GM12891 (cell line): Measurements from ENCODE around the gene SLC24A3.
"Not testable (repeated sequence)": the region's sequence is repeated elsewhere in the genome, so short reads cannot be mapped to it uniquely, and the experiment has no call there.

ENCODE experiments used
- DNase-seq: peaks from one replicate; pipeline ENCODE4 v3.0.0; 2011; ENCODE audit warnings: low spot score; ENCODE audit not compliant: insufficient read length
- FAIRE-seq: peaks from 2 replicates; lab custom pipeline; 2011; peaks lifted over from hg19 to GRCh38; lab: Jason Lieb, UNC
- PAX5 ChIP-seq: IDR thresholded peaks from 2 replicates; pipeline ENCODE4 v1.6.1; 2011; ENCODE audit warnings: low read length, moderate library complexity, mild to moderate bottlenecking; ENCODE audit not compliant: insufficient read depth, severe bottlenecking
- POLR2A ChIP-seq: IDR thresholded peaks from 2 replicates; pipeline ENCODE4 v1.6.1; 2011; ENCODE audit warnings: low read depth, low read length, control low read depth
- POLR2AphosphoS5 ChIP-seq: IDR thresholded peaks from 2 replicates; pipeline ENCODE4 v1.6.1; 2011; ENCODE audit warnings: low read depth, low read length, control low read depth
- POU2F2 ChIP-seq: IDR thresholded peaks from 2 replicates; pipeline ENCODE4 v1.6.1; 2011; ENCODE audit warnings: low read depth, mild to moderate bottlenecking, control low read depth, low read length, moderate library complexity
- SPI1 ChIP-seq: IDR thresholded peaks from 2 replicates; pipeline ENCODE4 v1.6.1; 2011; ENCODE audit warnings: low read depth, low read length, control low read depth
- TAF1 ChIP-seq: IDR thresholded peaks from 2 replicates; pipeline ENCODE4 v1.6.1; 2011; ENCODE audit warnings: low read depth, low read length, control low read depth

The SLC24A3 gene

GRCh38 chr20:19619904-19620430 lies 407.5 kb downstream of the SLC24A3 start:
- FAIRE-seq (no peak), DNase-seq (no peak)
- no peak for TF ChIP-seq TAF1
- TF ChIP-seq POLR2AphosphoS5: no peak
- TF ChIP-seq POU2F2: no peak
- no peak for TF ChIP-seq PAX5
- no peak for TF ChIP-seq POLR2A
- no peak for TF ChIP-seq SPI1

- FAIRE-seq: no peak
- TF ChIP-seq POU2F2 (no peak), POLR2AphosphoS5 (no peak), PAX5 (no peak), TAF1 (no peak)
- DNase-seq: no peak
These were observed 408.0 kb downstream of the SLC24A3 start for GRCh38 chr20:19620446-19620845.

- DNase-seq: no peak
- no peak for TF ChIP-seq POU2F2
- TF ChIP-seq PAX5: no peak
- TF ChIP-seq POLR2AphosphoS5: no peak
- no peak for TF ChIP-seq POLR2A
- no peak for TF ChIP-seq TAF1
- TF ChIP-seq SPI1: no peak
- FAIRE-seq: no peak
These were observed 408.6 kb downstream of the SLC24A3 start for GRCh38 chr20:19621072-19621471.

GRCh38 chr20:19624221-19624965 lies 412.0 kb downstream of the SLC24A3 start:
- DNase-seq (no peak), FAIRE-seq (no peak)
- TF ChIP-seq SPI1: peak; percentile 32; the same call in 1 of the 2 replicates
- no peak for TF ChIP-seq PAX5

- no peak for FAIRE-seq
- no peak for DNase-seq
- no peak for TF ChIP-seq POU2F2
- no peak for TF ChIP-seq PAX5
- no peak for TF ChIP-seq SPI1
- TF ChIP-seq TAF1: no peak
- no peak for TF ChIP-seq POLR2A
These were observed 413.0 kb downstream of the SLC24A3 start for GRCh38 chr20:19625426-19625825.

- FAIRE-seq (no peak), DNase-seq (no peak)
- no peak for TF ChIP-seq SPI1
- TF ChIP-seq POLR2AphosphoS5: no peak
These were observed 414.5 kb downstream of the SLC24A3 start for GRCh38 chr20:19626896-19627295.

GRCh38 chr20:19628570-19629134 lies 416.2 kb downstream of the SLC24A3 start:
- FAIRE-seq (peak; percentile 84), DNase-seq (peak; percentile 31)
- no peak for TF ChIP-seq PAX5
- no peak for TF ChIP-seq POLR2AphosphoS5
- TF ChIP-seq SPI1: no peak
- no peak for TF ChIP-seq POU2F2
- TF ChIP-seq POLR2A: no peak
- no peak for TF ChIP-seq TAF1

GRCh38 chr20:19631410-19631809 lies 419.0 kb downstream of the SLC24A3 start:
- FAIRE-seq: no peak
- no peak for DNase-seq
- TF ChIP-seq POLR2A (no peak), PAX5 (no peak), SPI1 (no peak), POLR2AphosphoS5 (no peak), TAF1 (no peak), POU2F2 (no peak)

- FAIRE-seq: no peak
- TF ChIP-seq POLR2A: no peak
- no peak for TF ChIP-seq SPI1
- no peak for TF ChIP-seq POLR2AphosphoS5
- DNase-seq: no peak
These were observed 421.5 kb downstream of the SLC24A3 start for GRCh38 chr20:19633985-19634384.

- FAIRE-seq, DNase-seq: not testable (repeated sequence)
These were observed 427.1 kb downstream of the SLC24A3 start for GRCh38 chr20:19639471-19640045.
